Astrocyte (in vitro differentiated cells and primary cell): ENCODE measurements around the gene ANKRD33B.

Source experiments
- CTCF ChIP-seq: IDR thresholded peaks from 2 replicates; pipeline ENCODE4 v1.5.1; 2011; ENCODE audit warnings: low read depth, mild to moderate bottlenecking, inconsistent platforms, low read length, moderate library complexity; ENCODE audit not compliant: insufficient read depth
- EZH2 ChIP-seq: IDR thresholded peaks from 2 replicates; pipeline ENCODE4 v1.6.1; 2012; ENCODE audit warnings: mild to moderate bottlenecking, low read length, inconsistent platforms; ENCODE audit not compliant: insufficient read depth

- TF ChIP-seq CTCF (no peak), EZH2 (no peak)
These were observed 113.1 kb downstream of the ANKRD33B start for GRCh38 chr5:10676946-10677345.
